Fibroblast of gingiva (primary cell): ENCODE data around the gene NPHS2.

Source experiments
- DNase-seq: peaks from one replicate; pipeline ENCODE4 v3.0.0-alpha.2; 2011; ENCODE audit warnings: low read depth

The NPHS2 gene

GRCh38 chr1:179575497-179576314 lies at the start of gene NPHS2:
Gene NPHS2, minus strand, starts transcription at chr1:179575948. Its CDS starts 84 bp downstream, at chr1:179575864.
- DNase-seq = no peak

- no peak for DNase-seq
Observed at GRCh38 chr1:179612361-179612760, 36.6 kb upstream of the NPHS2 start.

- DNase-seq = no peak
Observed at GRCh38 chr1:179601093-179601492, 25.3 kb upstream of the NPHS2 start.

- DNase-seq = no peak
Observed at GRCh38 chr1:179599623-179600249, 24.0 kb upstream of the NPHS2 start.

- no peak for DNase-seq
Observed at GRCh38 chr1:179598631-179599030, 22.9 kb upstream of the NPHS2 start.

GRCh38 chr1:179591592-179592580 lies 16.1 kb upstream of the NPHS2 start, which contains the start of gene TDRD5:
Gene TDRD5, plus strand, starts transcription at chr1:179591832. Its CDS starts 784 bp downstream, at chr1:179592616.
- DNase-seq = no peak

GRCh38 chr1:179591253-179591591 lies 15.5 kb upstream of the NPHS2 start:
- DNase-seq = no peak

GRCh38 chr1:179590671-179591070 lies 14.9 kb upstream of the NPHS2 start:
- no peak for DNase-seq

- no peak for DNase-seq
Observed at GRCh38 chr1:179589509-179589908, 13.8 kb upstream of the NPHS2 start.

GRCh38 chr1:179588425-179589024 lies 12.8 kb upstream of the NPHS2 start:
- DNase-seq = no peak

GRCh38 chr1:179587336-179587735 lies 11.6 kb upstream of the NPHS2 start:
- DNase-seq = no peak

- DNase-seq = peak; percentile 33
Observed at GRCh38 chr1:179586107-179586823, 10.5 kb upstream of the NPHS2 start.

GRCh38 chr1:179583771-179584320 lies 8.1 kb upstream of the NPHS2 start:
- DNase-seq = no peak

- DNase-seq = no peak
Observed at GRCh38 chr1:179576509-179576908, 761 bp upstream of the NPHS2 start.

- no peak for DNase-seq
Observed at GRCh38 chr1:179558078-179558477, 17.7 kb downstream of the NPHS2 start.

- no peak for DNase-seq
Observed at GRCh38 chr1:179554427-179554826, 21.3 kb downstream of the NPHS2 start.

GRCh38 chr1:179550746-179551682 lies 24.7 kb downstream of the NPHS2 start:
- DNase-seq = peak; percentile 17

GRCh38 chr1:179549368-179549700 lies 26.4 kb downstream of the NPHS2 start:
- no peak for DNase-seq

GRCh38 chr1:179548666-179549367 lies 26.9 kb downstream of the NPHS2 start:
- no peak for DNase-seq
